Keratinocyte (primary cell): ENCODE results near the gene KRTAP4-6. TPM values are rescaled to one million over a fixed set of nuclear protein-coding genes. Genes with fewer than 3 reads are reported as not detected.
"Not testable (repeated sequence)": the region's sequence is repeated elsewhere in the genome, so short reads cannot be mapped to it uniquely, and the experiment has no call there.

Source experiments
- DNase-seq: peaks from one replicate; pipeline ENCODE4 v3.0.0-alpha.2; 2011; ENCODE audit warnings: low read depth, missing footprints, low spot score
- FAIRE-seq: peaks from 2 replicates; lab custom pipeline; 2011; peaks lifted over from hg19 to GRCh38; lab: Jason Lieb, UNC
- H2AFZ ChIP-seq: 2 replicates; pipeline ENCODE4 v1.6.0; 2012; ENCODE audit warnings: low read length, control low read depth, inconsistent platforms; ENCODE audit not compliant: control insufficient read depth
- H3K27ac ChIP-seq: 2 replicates; pipeline ENCODE4 v1.5.1; 2011; ENCODE audit warnings: low read length; ENCODE audit not compliant: control insufficient read depth, insufficient read depth
- H3K27me3 ChIP-seq: 3 replicates; pipeline ENCODE4 v1.6.0; 2011; ENCODE audit warnings: low read length; ENCODE audit not compliant: control insufficient read depth, insufficient read depth; ENCODE audit errors: extremely low read depth
- H3K36me3 ChIP-seq, 2 experiments: 2 replicates in 1 of 2; 3 replicates in 1 of 2; pipeline ENCODE4 v1.5.1; 2011; ENCODE audit warnings: low read length in 2 of 2, mild to moderate bottlenecking in 1 of 2; ENCODE audit not compliant: control insufficient read depth in 2 of 2, insufficient read depth in 2 of 2; ENCODE audit errors: extremely low read depth in 1 of 2
- H3K4me1 ChIP-seq: 3 replicates; pipeline ENCODE4 v1.5.1; 2011; ENCODE audit warnings: low read length; ENCODE audit not compliant: control insufficient read depth, insufficient read depth; ENCODE audit errors: extremely low read depth
- H3K4me2 ChIP-seq: 3 replicates; pipeline ENCODE4 v1.6.0; 2011; ENCODE audit warnings: low read depth, low read length; ENCODE audit not compliant: control insufficient read depth, insufficient read depth; ENCODE audit errors: extremely low read depth
- H3K4me3 ChIP-seq, 3 experiments: fragments of 200-600 bp in 1 of 3; sonication (generic) in 1 of 3; 2 replicates in 2 of 3; 3 replicates in 1 of 3; pipeline ENCODE4 v1.5.1; 2011 to 2016; ENCODE audit warnings: low read length in 3 of 3, mild to moderate bottlenecking in 3 of 3, control low read depth in 2 of 3, inconsistent platforms in 1 of 3, low read depth in 1 of 3, mixed read lengths in 1 of 3, mixed run types in 1 of 3, moderate library complexity in 1 of 3; ENCODE audit not compliant: control insufficient read depth in 2 of 3, insufficient read depth in 2 of 3; ENCODE audit errors: extremely low read depth in 1 of 3
- H3K79me2 ChIP-seq: 2 replicates; pipeline ENCODE4 v1.6.0; 2012; ENCODE audit warnings: low read length; ENCODE audit not compliant: control insufficient read depth, insufficient read depth
- H3K9ac ChIP-seq: 3 replicates; pipeline ENCODE4 v1.6.0; 2011; ENCODE audit warnings: low read length; ENCODE audit not compliant: control insufficient read depth, insufficient read depth; ENCODE audit errors: extremely low read depth
- H3K9me1 ChIP-seq: 3 replicates; pipeline ENCODE4 v1.6.0; 2011; ENCODE audit warnings: low read length; ENCODE audit not compliant: control insufficient read depth, insufficient read depth; ENCODE audit errors: extremely low read depth
- H3K9me3 ChIP-seq: 2 replicates; pipeline ENCODE4 v1.5.1; 2012; ENCODE audit warnings: low read depth, low read length; ENCODE audit not compliant: control insufficient read depth
- H4K20me1 ChIP-seq: 3 replicates; pipeline ENCODE4 v1.6.0; 2011; ENCODE audit warnings: low read length; ENCODE audit not compliant: control insufficient read depth, insufficient read depth; ENCODE audit errors: extremely low read depth
- CTCF ChIP-seq, 3 experiments: IDR thresholded peaks in 1 of 3; conservative IDR thresholded peaks in 1 of 3; optimal IDR thresholded peaks in 1 of 3; 2 replicates in 2 of 3; 3 replicates in 1 of 3; pipeline versions ENCODE3 to v1.5.1; 2011; ENCODE audit warnings: low read length in 3 of 3, mild to moderate bottlenecking in 3 of 3, moderate library complexity in 2 of 3, control low read depth in 1 of 3, inconsistent platforms in 1 of 3; ENCODE audit not compliant: insufficient read depth in 2 of 3; ENCODE audit errors: extremely low read depth in 1 of 3
- EZH2 ChIP-seq: IDR thresholded peaks from one replicate; pipeline ENCODE4 v1.6.1; 2012; ENCODE audit warnings: inconsistent platforms, mild to moderate bottlenecking, low read length, moderate library complexity
- dilution Hi-C: fragments of 300-500 bp; cut with MboI; formaldehyde crosslinking; loops from one replicate; pipeline ENCODE4 v1.7.0; 2020; ENCODE audit warnings: low sequenced_read_pairs; ENCODE audit not compliant: extremely low pct_ligation_motif_present
- polyA plus RNA-seq, 5 experiments: library from polyadenylated mRNA; depleted of rRNA in 3 of 5; stranded (reverse) in 3 of 5; stranded (forward) in 1 of 5; unstranded in 1 of 5; fragments of >200 nt; gene quantifications; 1 replicate in 1 of 5; 2 replicates in 3 of 5; 3 replicates in 1 of 5; pipeline versions ENCODE4 v1.2.1 to v1.2.3, GENCODE V29; 2011 to 2012; ENCODE audit warnings: missing spikeins in 2 of 5, low read depth in 1 of 5, low replicate concordance in 1 of 5

The KRTAP4-6 gene
- polyA plus RNA-seq, 1 donor (not counting 4 experiments of a cell fraction or from before 2014, with no cell fraction given) = not detected

GRCh38 chr17:41107941-41108450, 32.3 kb downstream of the KRTAP4-6 start:
- no peak overlapping the region for H3K4me2 ChIP-seq
- DNase-seq (no peak), FAIRE-seq (no peak)
- H3K9ac ChIP-seq = no peak overlapping the region
- no peak overlapping the region for H2AFZ ChIP-seq
- dilution Hi-C loops = no loop called here
- H3K27me3 ChIP-seq = no peaks in the 10 kb centered on the region
- no peaks in the 10 kb centered on the region for H4K20me1 ChIP-seq
- H3K79me2 ChIP-seq = no peaks in the 10 kb centered on the region
- no peak overlapping the region for H3K4me3 ChIP-seq
- H3K27ac ChIP-seq = no peak overlapping the region
- TF ChIP-seq EZH2 (no peak), CTCF (optimal IDR thresholded peaks at IDR 0.05 in 1 of 3, IDR thresholded peaks at IDR 0.05 in 1 of 3, conservative IDR thresholded peaks at IDR 0.05 in 1 of 3; ENCODE audit: extremely low read depth in 1 of 3, insufficient read depth in 2 of 3, low read length in 3 of 3) (no peak)
- H3K9me3 ChIP-seq = no peaks in the 10 kb centered on the region
- no peaks in the 10 kb centered on the region for H3K36me3 ChIP-seq
- peaks cover 13% of the 10 kb centered on the region for H3K4me1 ChIP-seq
- no peaks in the 10 kb centered on the region for H3K9me1 ChIP-seq

DNA sequence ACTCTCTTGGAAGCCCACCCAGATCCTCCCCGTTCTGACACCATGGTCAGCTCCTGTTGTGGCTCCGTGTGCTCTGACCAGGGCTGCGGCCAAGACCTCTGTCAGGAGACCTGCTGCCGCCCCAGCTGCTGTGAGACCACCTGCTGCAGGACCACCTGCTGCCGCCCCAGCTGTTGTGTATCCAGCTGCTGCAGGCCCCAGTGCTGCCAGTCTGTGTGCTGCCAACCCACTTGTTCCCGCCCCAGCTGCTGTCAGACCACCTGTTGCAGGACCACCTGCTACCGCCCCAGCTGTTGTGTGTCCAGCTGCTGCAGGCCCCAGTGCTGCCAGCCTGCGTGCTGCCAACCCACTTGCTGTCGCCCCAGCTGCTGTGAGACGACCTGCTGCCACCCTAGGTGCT, 35.0 kb downstream of the KRTAP4-6 start, which contains the start of gene KRTAP4-9:
Gene KRTAP4-9, plus strand, starts transcription at position 43 of the 400 bp plus-strand sequence. Its CDS starts 0 bp downstream, at position 43.
- DNase-seq, H3K9me1 ChIP-seq, H3K9ac ChIP-seq, dilution Hi-C loops, H3K36me3 ChIP-seq, H4K20me1 ChIP-seq, H3K27me3 ChIP-seq, H2AFZ ChIP-seq, H3K27ac ChIP-seq, H3K79me2 ChIP-seq, H3K9me3 ChIP-seq, H3K4me2 ChIP-seq, H3K4me3 ChIP-seq, FAIRE-seq: not testable (repeated sequence)
- peaks cover 13% of the 10 kb centered on the region for H3K4me1 ChIP-seq

DNA sequence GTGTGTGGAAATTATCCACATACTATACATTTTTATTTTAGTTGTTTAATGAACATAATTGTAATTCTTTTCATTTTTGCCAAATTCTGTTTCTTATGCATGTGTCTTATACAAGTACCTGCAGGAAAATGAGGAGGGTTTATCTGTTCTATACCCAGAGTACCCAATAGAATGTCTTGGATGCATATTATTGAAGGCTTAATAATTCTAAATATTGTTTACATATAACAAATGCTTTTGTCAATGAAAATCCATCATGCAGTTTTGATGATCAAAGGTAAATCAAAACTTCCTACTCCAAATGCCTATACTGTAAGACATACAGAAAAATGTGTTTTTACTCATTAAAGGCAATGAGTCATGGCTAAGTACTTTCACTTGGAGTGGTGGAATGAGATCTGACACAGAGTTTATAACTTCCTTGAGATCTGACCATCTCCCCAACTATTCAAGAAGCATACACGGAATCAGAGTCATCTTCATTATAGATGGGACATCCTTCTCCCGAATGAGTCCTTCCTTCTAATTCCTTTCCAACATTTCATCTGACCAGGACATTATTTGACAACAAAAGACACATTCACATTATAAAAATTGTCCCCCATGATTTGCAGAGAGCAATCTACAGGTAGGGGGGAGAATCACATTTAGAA, 35.8 kb downstream of the KRTAP4-6 start:
- H3K27me3 ChIP-seq, H3K4me2 ChIP-seq, H3K9me1 ChIP-seq, H3K79me2 ChIP-seq, H3K9me3 ChIP-seq, H2AFZ ChIP-seq, H4K20me1 ChIP-seq, H3K27ac ChIP-seq, H3K4me3 ChIP-seq, dilution Hi-C loops, H3K36me3 ChIP-seq, H3K9ac ChIP-seq: not testable (repeated sequence)
- FAIRE-seq = peak; percentile 97
- peak; percentile 44 for DNase-seq
- H3K4me1 ChIP-seq = peaks cover 20% of the 10 kb centered on the region
